Colonic mucosa (tissue), 4 donors: ENCODE results near the gene KCNC2. TPM values are rescaled to one million over a fixed set of nuclear protein-coding genes. Genes with fewer than 3 reads are reported as not detected.

Source experiments
- DNase-seq: peaks from one replicate; pipeline ENCODE4 v3.0.0-alpha.2; 2020
- H3K27ac ChIP-seq: fragments of 200-600 bp; one replicate; pipeline ENCODE4 v1.8.0; 2021
- H3K27me3 ChIP-seq: fragments of 200-600 bp; one replicate; pipeline ENCODE4 v1.8.0; 2021
- H3K36me3 ChIP-seq: fragments of 200-600 bp; one replicate; pipeline ENCODE4 v1.8.0; 2021
- H3K4me1 ChIP-seq: fragments of 200-600 bp; one replicate; pipeline ENCODE4 v1.8.0; 2021; ENCODE audit warnings: mild to moderate bottlenecking
- H3K4me3 ChIP-seq: fragments of 200-600 bp; one replicate; pipeline ENCODE4 v1.8.0; 2021
- H3K9ac ChIP-seq, 2 donors: one replicate each; pipeline ENCODE4 v1.7.0; 2013; ENCODE audit warnings: control low read depth in 2 of 2, low read depth in 2 of 2, low read length in 2 of 2
- H3K9me3 ChIP-seq: fragments of 200-600 bp; one replicate; pipeline ENCODE4 v1.8.0; 2021
- intact Hi-C: fragments of 100-400 bp; cut with DNase I; formaldehyde crosslinking; loops from one replicate; pipeline ENCODE4 v1.14.1; 2022
- total RNA-seq, 2 donors: library from RNA; stranded (reverse); fragmentation: NEBNext Ultra II Directional in 1 of 2; extraction: Animal tissue kit (Norgen Biotek cat#: 25700) in 1 of 2; gene quantifications; one replicate each; pipeline ENCODE4 v1.2.1, GENCODE V29; 2021
- TF ChIP-seq, protein P1 (sequence below): fragments of 200-600 bp; IDR thresholded peaks from one replicate; pipeline ENCODE4 v1.8.0; 2022; ENCODE audit warnings: antibody characterized with exemption, mild to moderate bottlenecking
- donor health status: healthy.
- donor health status: DM: no; HTN: no; CAD: no.
- donor health status: DM: no; HTN: no; CAD: no.

KCNC2 gene
- total RNA-seq, 2 donors from 2014 or later, result 0.16 TPM; not detected in 1

DNA sequence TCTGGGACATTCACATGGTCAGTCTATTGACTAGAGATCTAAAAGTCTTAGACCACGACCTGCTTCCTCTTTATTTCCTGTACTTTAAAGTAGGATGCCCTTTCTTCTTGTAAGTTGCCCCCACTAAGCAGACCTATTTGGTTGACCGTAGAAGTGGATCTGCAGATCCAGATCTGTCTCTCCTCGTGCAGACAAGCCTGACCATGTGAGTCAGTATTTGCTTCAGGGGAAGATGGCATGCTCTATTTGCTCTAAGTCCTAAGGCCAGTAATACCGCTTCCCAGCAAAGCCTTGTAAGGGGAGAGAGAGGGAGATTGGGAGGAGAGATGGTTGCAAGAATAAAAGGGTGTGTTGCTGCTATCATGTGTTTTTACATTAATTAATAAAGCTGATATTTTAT, 46.8 kb downstream of the KCNC2 start:
- no peaks in the 10 kb centered on the region for H3K36me3 ChIP-seq
- H3K4me3 ChIP-seq, result no peak overlapping the region
- no peaks in the 10 kb centered on the region for H3K9me3 ChIP-seq
- intact Hi-C loops, result no loop called here
- TF ChIP-seq, protein P1, sequence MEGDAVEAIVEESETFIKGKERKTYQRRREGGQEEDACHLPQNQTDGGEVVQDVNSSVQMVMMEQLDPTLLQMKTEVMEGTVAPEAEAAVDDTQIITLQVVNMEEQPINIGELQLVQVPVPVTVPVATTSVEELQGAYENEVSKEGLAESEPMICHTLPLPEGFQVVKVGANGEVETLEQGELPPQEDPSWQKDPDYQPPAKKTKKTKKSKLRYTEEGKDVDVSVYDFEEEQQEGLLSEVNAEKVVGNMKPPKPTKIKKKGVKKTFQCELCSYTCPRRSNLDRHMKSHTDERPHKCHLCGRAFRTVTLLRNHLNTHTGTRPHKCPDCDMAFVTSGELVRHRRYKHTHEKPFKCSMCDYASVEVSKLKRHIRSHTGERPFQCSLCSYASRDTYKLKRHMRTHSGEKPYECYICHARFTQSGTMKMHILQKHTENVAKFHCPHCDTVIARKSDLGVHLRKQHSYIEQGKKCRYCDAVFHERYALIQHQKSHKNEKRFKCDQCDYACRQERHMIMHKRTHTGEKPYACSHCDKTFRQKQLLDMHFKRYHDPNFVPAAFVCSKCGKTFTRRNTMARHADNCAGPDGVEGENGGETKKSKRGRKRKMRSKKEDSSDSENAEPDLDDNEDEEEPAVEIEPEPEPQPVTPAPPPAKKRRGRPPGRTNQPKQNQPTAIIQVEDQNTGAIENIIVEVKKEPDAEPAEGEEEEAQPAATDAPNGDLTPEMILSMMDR, result no peak
- H3K9ac ChIP-seq, result no peak overlapping the region
- H3K27me3 ChIP-seq, result no peaks in the 10 kb centered on the region
- no peak for DNase-seq
- H3K27ac ChIP-seq, result no peak overlapping the region
- no peaks in the 10 kb centered on the region for H3K4me1 ChIP-seq

DNA sequence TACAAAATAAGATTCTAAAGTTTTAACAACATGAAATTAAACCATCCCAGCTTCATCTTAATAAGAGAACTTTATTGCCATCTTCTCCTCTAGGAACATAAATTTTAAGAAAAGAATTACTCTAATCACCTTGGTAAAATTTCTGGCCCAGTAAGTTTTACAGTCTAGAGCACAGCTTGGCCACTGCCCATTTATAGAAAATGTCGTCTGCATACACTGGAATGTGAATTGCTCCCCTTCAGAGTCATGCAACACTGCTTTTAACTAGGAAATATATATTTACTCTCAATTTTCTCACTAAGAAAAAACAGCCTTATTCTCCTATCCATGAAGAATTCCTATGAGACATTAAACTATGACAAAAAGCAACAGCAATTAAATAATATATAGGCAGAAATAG, 48.2 kb downstream of the KCNC2 start:
- Histone ChIP-seq H3K27me3 (no peaks in the 10 kb centered on the region), H3K36me3 (no peaks in the 10 kb centered on the region), H3K27ac (no peak overlapping the region), H3K9ac (no peak overlapping the region), H3K4me3 (no peak overlapping the region), H3K4me1 (no peaks in the 10 kb centered on the region), H3K9me3 (no peaks in the 10 kb centered on the region)
- no peak for DNase-seq
- TF ChIP-seq, protein P1, result no peak
- intact Hi-C loops, result no loop called here

DNA sequence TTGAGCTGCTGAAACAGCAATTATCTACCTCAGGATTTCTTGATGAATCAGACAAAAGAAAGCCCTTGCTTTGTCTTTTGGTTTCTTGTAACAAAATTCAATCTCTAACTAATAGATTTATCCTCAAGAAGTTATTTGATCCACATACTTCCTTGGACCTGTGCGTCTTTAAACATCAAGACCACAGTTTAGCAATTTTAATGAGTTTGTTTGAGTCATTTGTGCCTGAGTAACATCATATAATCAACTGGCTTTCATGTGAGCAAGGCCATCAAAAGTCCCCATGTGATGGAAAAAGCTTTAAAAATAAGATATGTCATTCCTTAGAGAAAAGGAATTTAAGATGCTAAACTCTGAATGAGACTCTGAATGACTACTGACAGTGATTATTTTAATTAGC, 52.3 kb downstream of the KCNC2 start:
- Histone ChIP-seq H3K4me3 (no peak overlapping the region), H3K36me3 (no peaks in the 10 kb centered on the region), H3K4me1 (no peaks in the 10 kb centered on the region), H3K9me3 (no peaks in the 10 kb centered on the region), H3K9ac (no peak overlapping the region), H3K27ac (no peak overlapping the region), H3K27me3 (no peaks in the 10 kb centered on the region)
- DNase-seq, result no peak
- intact Hi-C loops, result no loop called here
- TF ChIP-seq, protein P1, result no peak

DNA sequence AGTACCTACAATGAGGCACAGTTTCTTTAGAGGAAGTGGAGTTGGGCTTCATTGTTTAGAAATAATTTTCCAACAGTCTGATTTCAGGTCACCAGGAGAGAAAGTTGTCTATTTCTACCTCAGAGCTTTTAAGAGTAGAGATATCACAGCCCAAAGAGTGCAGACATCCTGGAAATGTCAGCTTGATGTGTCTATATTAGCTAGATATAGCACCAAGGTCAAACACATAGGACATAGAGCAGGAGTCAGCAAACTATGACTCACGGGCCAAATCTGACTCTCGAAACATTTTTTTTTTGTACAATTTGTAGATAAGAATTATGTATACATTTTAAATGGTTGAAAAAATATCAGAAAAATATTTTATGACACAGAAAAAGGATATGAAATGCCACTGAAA, 53.7 kb downstream of the KCNC2 start:
- TF ChIP-seq, protein P1, result no peak
- DNase-seq, result no peak
- H3K4me3 ChIP-seq, result no peak overlapping the region
- no peaks in the 10 kb centered on the region for H3K36me3 ChIP-seq
- H3K9ac ChIP-seq, result no peak overlapping the region
- intact Hi-C loops, result no loop called here
- no peaks in the 10 kb centered on the region for H3K4me1 ChIP-seq
- H3K27me3 ChIP-seq, result no peaks in the 10 kb centered on the region
- no peaks in the 10 kb centered on the region for H3K9me3 ChIP-seq
- no peak overlapping the region for H3K27ac ChIP-seq

DNA sequence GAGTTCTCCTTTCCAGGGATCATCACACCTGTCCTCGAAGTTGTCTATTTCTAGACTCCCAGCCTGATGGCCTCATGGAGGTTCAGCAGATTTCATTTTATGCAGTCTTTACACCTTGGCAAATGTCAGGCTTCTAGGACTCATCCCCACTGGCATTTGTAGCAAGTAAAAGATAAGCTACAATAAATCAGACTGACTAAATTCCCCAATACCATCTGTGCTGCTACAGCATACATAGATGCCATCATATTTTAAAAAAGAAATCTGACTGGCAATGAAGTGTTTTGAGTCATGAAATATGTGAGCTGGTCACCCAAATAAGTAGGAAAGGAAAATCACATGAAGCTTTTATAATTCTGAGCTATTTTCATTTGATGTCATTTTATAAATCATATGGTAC, 55.3 kb downstream of the KCNC2 start:
- TF ChIP-seq, protein P1, result no peak
- no peak overlapping the region for H3K27ac ChIP-seq
- intact Hi-C loops, result no loop called here

DNA sequence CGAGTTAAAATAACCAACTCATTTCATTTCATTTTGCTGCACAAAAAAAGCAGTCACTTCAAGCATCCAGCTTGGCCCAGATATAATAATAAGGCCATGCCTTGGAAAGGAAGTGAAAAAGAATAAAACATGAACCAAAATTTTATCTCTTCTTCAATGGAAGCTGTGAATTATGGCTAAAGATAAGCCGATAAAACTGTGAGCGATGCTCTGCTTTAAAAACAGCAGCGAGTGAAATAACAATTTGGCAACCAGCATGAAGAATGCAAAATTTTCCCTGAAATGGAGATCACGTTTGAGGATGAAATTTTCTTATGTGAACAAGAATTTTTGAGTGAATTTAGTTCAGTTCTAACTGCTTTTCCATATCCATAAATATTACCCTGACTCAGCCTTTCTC, 70.4 kb downstream of the KCNC2 start:
- no peaks in the 10 kb centered on the region for H3K9me3 ChIP-seq
- no peaks in the 10 kb centered on the region for H3K4me1 ChIP-seq
- H3K27me3 ChIP-seq, result no peaks in the 10 kb centered on the region
- TF ChIP-seq, protein P1, result no peak
- no peak overlapping the region for H3K27ac ChIP-seq
- no peak for DNase-seq
- H3K4me3 ChIP-seq, result no peak overlapping the region
- no peaks in the 10 kb centered on the region for H3K36me3 ChIP-seq
- intact Hi-C loops, result no loop called here
- no peak overlapping the region for H3K9ac ChIP-seq

More for the DNA sequence above, 55.3 kb downstream of the KCNC2 start:
- no peaks in the 10 kb centered on the region for H3K4me1 ChIP-seq
- H3K27me3 ChIP-seq, result no peaks in the 10 kb centered on the region
- no peak for DNase-seq
- H3K9ac ChIP-seq, result no peak overlapping the region
- no peak overlapping the region for H3K4me3 ChIP-seq
- no peaks in the 10 kb centered on the region for H3K9me3 ChIP-seq
- H3K36me3 ChIP-seq, result no peaks in the 10 kb centered on the region
